ENCODE data around the gene ELF4.

The ELF4 gene

GRCh38 chrX:130083656-130084382 is 26.5 kb downstream of the ELF4 start:
- DNase-seq (ENCODE audit: low read depth in 2 of 2): no peak

GRCh38 chrX:130083107-130083490 is 27.2 kb downstream of the ELF4 start:
- DNase-seq (ENCODE audit: low read depth in 2 of 2): no peak

- DNase-seq (ENCODE audit: low read depth in 2 of 2): peak; percentile 51 to 61
These were observed 27.8 kb downstream of the ELF4 start for GRCh38 chrX:130082244-130083106.

- no peak for DNase-seq (ENCODE audit: low read depth in 2 of 2)
These were observed 28.8 kb downstream of the ELF4 start for GRCh38 chrX:130081421-130082045.

- DNase-seq (ENCODE audit: low read depth in 2 of 2): no peak
These were observed 29.4 kb downstream of the ELF4 start for GRCh38 chrX:130080791-130081367.

GRCh38 chrX:130079824-130080406 is 30.4 kb downstream of the ELF4 start:
- no peak for DNase-seq (ENCODE audit: low read depth in 2 of 2)

- DNase-seq (ENCODE audit: low read depth in 2 of 2): no peak
These were observed 34.5 kb downstream of the ELF4 start for GRCh38 chrX:130075777-130076176.

GRCh38 chrX:130072345-130072740 is 38.0 kb downstream of the ELF4 start:
- no peak for DNase-seq (ENCODE audit: low read depth in 2 of 2)

- no peak for DNase-seq (ENCODE audit: low read depth in 2 of 2)
These were observed 38.5 kb downstream of the ELF4 start for GRCh38 chrX:130071611-130072344.

GRCh38 chrX:130066975-130067615 is 43.2 kb downstream of the ELF4 start:
- no peak for DNase-seq (ENCODE audit: low read depth in 2 of 2)

GRCh38 chrX:130060122-130061069 is 49.9 kb downstream of the ELF4 start:
- peak; percentile 75 to 83 for DNase-seq (ENCODE audit: low read depth in 2 of 2)

- no peak for DNase-seq (ENCODE audit: low read depth in 2 of 2)
These were observed 51.6 kb downstream of the ELF4 start for GRCh38 chrX:130058652-130059051.

- no peak for DNase-seq (ENCODE audit: low read depth in 2 of 2)
These were observed 53.1 kb downstream of the ELF4 start for GRCh38 chrX:130057209-130057608.

GRCh38 chrX:130055899-130056298 is 54.4 kb downstream of the ELF4 start:
- DNase-seq (ENCODE audit: low read depth in 2 of 2): no peak

- DNase-seq (ENCODE audit: low read depth in 2 of 2): no peak
These were observed 55.2 kb downstream of the ELF4 start for GRCh38 chrX:130055103-130055502.

GRCh38 chrX:130053236-130053635 is 57.1 kb downstream of the ELF4 start:
- DNase-seq (ENCODE audit: low read depth in 2 of 2): no peak

GRCh38 chrX:130051176-130051845 is 59.0 kb downstream of the ELF4 start:
- DNase-seq (ENCODE audit: low read depth in 2 of 2): no peak

GRCh38 chrX:130049821-130050220 is 60.5 kb downstream of the ELF4 start:
- no peak for DNase-seq (ENCODE audit: low read depth in 2 of 2)

- DNase-seq (ENCODE audit: low read depth in 2 of 2): no peak
These were observed 61.5 kb downstream of the ELF4 start for GRCh38 chrX:130048686-130049222.

Data from stimulated activated CD4-positive, alpha-beta T cell treated with anti-CD3 and anti-CD28 coated beads, Interleukin-4, amount 100 ng/mL, for 48 hours (primary cell).